GM12801 (cell line): ENCODE data around the gene GPR152.

Experiments used
- TF ChIP-seq, protein P1 (sequence below): IDR thresholded peaks from one replicate; pipeline ENCODE4 v1.5.1; 2011; ENCODE audit warnings: control low read depth; ENCODE audit not compliant: insufficient read length; ENCODE audit errors: extremely low read depth

Gene GPR152

DNA sequence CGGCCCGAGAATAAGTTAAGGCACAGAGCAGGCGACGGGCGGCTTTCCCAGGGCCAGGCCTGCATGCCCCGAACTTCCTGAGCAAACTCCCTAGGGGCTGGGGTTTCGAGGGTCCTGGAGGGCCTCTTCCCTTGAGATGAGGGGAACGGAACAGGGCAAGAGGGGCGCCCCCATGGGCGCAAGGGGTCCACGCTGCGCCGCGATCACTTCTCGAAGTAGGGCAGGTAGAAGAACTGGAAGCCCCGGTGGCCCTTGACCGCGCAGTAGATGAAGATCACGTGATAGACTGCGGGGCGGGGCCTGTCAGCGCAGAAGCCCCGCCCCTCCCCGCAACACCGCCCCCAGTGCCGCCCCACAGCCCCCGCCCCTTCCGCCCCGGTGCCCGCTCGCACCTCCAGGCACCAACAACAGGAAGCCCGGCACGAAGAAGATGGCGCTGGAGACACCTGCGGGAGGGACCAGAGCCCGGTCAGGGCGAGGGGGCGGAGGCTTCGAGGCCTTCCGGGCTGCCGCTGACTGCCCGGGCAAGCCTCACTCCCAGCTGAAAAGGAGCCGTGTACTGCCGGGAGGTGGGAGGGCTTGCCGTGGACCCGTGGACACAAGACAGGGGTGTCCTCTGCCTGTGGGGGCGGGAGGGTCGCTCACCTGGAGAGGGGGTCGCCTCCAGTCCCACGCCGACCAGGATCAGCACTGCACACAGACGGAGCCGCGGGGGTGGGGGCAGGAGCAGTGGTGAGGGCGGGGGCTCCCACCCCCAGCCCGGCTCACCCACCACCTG is 12.1 kb upstream of the GPR152 start:
- TF ChIP-seq, protein P1, sequence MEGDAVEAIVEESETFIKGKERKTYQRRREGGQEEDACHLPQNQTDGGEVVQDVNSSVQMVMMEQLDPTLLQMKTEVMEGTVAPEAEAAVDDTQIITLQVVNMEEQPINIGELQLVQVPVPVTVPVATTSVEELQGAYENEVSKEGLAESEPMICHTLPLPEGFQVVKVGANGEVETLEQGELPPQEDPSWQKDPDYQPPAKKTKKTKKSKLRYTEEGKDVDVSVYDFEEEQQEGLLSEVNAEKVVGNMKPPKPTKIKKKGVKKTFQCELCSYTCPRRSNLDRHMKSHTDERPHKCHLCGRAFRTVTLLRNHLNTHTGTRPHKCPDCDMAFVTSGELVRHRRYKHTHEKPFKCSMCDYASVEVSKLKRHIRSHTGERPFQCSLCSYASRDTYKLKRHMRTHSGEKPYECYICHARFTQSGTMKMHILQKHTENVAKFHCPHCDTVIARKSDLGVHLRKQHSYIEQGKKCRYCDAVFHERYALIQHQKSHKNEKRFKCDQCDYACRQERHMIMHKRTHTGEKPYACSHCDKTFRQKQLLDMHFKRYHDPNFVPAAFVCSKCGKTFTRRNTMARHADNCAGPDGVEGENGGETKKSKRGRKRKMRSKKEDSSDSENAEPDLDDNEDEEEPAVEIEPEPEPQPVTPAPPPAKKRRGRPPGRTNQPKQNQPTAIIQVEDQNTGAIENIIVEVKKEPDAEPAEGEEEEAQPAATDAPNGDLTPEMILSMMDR = no peak

DNA sequence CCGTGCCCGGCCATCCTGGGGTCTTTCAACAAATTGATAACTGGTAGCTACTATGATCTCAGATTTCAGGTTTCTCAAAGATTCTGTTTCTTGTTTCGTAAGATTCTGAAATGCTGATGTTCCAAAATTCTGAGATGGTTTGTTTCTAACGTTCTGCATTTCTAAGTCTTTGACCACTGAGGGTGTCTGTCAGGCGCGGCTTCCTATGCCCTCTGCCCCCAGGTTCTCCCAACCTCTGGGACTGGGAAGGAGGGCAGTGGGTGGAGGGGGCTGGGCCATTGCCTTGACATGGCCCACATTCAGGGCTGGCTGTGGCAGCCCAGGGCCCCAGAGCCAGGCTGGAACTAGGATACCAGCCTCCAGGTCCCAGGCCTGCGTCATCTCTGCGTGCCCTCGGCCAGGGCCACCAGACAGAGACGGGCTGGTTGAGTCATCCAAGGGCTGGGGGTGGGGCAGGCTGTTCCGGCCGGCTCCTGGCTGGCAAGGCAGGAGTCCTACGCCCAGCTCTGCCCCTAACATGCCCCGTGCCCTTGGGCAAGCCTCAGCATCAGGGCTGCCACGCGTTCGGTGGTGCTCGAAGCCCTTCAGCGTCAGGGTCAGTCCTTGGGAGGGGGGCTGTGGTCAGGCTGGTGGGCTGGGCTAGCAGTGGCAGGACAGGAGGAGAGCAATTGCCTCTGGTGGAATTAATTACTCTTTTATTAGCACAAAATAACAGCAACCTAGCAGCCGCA is 11.3 kb upstream of the GPR152 start:
- TF ChIP-seq, protein P1 = no peak

DNA sequence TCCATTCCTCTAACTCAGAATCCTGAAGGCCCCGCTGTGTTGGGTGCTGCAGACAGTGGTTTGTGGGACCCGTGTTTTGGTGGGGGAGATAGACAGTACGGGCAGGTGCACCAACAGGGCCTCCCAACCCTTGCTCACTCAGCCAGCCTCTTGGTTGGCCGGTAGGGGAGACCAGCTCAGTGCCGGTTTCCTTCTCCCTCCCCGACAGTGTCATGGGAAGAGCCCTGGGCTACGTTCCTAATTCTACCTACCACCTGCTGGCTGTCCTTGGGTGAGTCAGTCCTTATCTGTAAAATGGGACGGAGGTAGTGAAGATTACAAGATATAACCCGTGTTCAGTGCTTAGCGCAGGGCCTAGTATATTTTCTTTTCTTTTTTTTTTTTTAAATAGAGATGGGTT is 10.7 kb upstream of the GPR152 start:
- TF ChIP-seq, protein P1 = no peak

DNA sequence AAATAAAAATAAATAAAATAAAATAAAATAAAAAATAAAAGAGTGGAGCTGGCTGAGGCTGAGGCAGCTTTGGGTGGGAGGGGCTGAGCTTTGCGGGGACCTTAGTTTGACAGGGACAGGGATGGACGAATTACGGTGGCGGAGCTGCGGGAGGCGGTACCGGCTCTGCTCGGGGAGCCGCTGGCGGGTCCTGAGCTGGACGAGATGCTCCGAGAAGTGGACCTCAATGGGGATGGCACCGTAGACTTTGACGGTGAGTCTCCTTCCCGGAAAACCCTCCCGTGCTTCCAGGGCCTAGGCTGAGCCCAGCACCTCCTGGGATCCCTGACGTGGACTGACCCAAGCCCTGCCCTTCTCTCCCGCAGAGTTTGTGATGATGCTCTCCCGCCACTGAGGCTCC is 5.7 kb upstream of the GPR152 start:
- TF ChIP-seq, protein P1 = no peak

DNA sequence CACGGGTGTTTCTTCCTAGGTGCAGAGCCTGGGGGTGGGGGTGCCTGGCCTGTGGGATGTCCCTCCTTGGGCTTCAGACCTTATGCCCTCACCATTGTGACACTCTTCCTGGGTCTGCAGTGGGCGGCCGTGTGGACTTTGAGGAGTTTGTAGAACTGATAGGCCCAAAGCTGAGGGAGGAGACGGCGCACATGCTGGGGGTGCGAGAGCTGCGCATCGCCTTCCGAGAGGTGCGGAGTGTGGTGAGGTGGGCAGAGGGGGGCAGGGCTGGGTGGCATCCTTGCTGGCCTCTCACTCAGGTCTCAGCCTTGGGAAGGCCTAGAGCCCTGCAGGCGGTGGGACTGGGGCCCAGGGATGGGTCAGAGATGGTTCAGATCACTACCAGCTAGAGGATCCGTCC is 4.9 kb upstream of the GPR152 start:
- TF ChIP-seq, protein P1 = no peak

DNA sequence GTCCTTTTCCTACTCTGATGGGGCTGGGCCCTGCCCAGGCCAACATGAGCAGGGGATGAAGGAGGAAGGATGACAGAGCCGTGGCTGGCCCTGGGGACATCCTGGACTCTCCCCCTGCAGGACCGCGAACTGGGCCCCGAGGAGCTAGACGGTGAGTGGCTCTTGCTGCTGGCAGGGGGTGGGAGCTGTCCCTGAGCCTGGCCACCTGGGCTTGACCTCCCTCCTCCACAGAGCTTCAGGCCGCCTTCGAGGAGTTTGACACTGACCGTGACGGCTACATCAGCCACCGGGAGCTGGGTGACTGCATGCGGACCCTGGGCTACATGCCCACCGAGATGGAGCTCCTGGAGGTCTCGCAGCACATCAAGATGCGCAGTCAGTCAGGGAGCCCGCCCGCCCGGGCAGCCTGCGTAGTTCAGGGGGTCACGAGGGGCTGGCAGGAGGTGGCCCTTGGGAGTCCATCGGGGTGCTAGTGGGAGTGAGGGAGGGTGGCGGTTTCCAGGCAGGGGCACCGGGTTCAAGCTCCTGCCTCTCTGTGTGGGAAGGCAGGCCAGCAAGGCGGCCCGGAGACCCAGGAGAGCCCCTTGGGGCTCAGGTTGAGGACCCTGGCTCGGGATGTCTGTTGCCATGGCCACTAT is 3.7 kb upstream of the GPR152 start:
- TF ChIP-seq, protein P1 = no peak

DNA sequence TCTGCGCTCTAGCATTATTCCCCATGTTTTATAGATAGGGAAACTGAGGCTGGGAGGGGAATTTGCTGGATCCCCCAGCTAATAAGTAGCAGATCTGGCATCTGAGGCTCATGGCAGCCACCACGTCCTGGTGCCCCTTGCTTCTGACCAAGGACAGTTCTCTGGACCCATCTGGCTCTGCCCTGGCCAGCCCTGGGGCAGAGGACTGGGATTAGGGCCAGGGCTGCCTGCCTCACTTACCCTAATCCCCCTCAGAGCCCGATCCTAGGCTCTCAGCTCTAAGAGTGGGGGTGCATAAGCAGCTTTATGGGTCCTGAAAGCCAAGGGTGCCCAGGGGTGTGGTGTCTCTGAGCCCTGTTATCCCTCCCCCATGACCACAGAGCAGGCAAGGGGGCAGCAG is 2.5 kb upstream of the GPR152 start, which contains the start of gene CABP4:
Gene CABP4, plus strand, starts transcription at position 301 of the 400 bp plus-strand sequence. Its CDS starts 70 bp downstream, at position 371.
- TF ChIP-seq, protein P1 = no peak
